Right kidney (tissue), 9 donors: ENCODE data around the gene TMEM235.

Experiments used
- DNase-seq: peaks from one replicate; pipeline ENCODE4 v3.0.0-alpha.2; 2016
- long read RNA-seq, 8 donors: transcript quantifications; one replicate each; lab custom pipeline, GENCODE V29; 2026

Gene TMEM235
- long read RNA-seq, donor 1 = 0 reads
- long read RNA-seq, donor 2 = 0 reads
- long read RNA-seq, donor 3 = 0 reads
- long read RNA-seq, donor 4 = 0 reads
- long read RNA-seq, donor 5 = 0 reads
- long read RNA-seq, donor 6 = 0 reads
- long read RNA-seq, donor 7 = 0 reads
- long read RNA-seq, donor 8 = 0 reads

DNA sequence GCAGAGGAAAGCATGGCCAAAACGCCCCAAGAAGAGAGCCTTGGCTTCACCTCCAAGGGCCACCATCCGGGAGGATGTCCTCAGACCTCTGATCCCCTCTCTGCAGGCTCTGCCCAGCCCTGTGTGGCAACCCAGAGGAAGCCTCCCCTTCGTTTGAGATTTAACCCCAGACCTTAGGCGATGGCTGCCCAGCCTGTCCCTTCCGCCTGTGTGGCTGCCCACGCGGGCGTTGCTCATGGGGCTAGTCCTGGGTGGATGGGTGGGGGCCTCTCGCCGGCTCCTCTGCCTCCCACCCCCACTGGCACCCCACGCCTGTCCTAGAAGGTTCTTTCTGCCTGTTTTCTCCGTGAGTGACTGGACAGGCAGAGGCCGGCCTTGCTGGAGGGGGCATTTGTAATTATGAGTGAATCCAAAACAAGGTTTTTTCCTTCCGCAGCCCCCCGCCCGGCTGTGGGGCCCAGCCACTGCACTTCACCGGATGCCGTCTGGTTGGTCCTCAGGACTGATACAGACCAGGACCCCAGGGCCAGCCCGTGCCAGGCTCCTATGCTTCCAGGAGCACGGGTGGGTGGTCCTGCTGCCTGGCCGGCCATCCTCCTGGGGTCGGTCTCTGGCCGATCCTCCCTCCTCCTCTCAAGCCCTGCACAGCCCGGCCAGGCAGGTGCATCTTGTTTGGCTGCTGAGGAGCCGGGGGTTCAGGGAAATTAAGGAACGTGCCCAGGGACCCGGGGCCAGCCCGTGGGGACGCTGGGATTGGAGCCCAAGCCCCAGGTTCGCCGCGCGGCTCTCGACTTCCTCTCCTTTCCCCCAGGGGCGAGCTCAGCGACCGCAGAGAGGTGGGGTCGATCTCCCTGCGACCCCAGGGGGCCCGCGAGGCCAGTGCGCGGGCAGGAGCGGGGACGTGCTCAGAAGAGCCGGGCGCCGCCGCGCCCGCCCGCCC, at the start of gene TMEM235:
Gene TMEM235, plus strand, starts transcription at position 636 of the 940 bp plus-strand sequence. CDS start 393 bp downstream, outside the sequence.
- DNase-seq = no peak

DNA sequence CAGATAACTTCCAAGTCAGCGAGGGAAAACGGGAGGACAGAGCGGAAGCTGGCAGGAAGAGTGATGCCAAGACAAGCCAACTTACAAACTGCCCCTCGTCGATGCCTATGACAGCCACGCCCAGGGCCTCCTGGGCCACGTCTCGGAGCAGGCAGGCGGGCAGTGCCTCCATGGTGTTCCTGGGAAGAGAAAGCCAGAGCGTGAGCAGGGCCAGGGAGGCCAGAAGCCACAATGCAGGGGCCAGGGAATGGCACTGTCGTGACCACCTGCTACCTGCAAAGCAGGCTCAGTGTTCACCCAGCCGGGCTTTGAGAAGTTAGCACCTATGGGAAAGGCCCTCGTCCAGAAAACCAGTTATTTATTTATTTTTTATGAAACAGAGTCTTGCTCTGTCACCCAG, 48.9 kb upstream of the TMEM235 start:
- no peak for DNase-seq

DNA sequence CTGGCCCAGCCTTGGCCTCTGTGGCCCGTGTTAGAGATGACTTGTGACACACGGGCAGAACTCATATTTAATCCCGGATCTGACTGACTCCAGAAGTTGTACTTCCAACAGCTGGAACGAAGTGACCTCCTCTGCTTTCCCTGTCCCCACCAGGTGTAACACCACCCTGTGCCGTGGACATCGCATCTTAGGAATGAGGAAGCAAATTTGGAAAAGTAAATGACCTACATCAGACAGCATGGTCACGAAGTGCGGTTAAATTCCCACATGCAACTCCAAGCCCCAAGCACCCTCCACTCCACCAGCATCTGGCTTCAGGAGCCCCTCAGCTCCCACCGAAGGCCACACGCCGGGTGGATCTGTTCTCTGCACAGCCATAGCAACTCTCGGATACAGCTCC, 47.5 kb upstream of the TMEM235 start:
- DNase-seq = no peak

DNA sequence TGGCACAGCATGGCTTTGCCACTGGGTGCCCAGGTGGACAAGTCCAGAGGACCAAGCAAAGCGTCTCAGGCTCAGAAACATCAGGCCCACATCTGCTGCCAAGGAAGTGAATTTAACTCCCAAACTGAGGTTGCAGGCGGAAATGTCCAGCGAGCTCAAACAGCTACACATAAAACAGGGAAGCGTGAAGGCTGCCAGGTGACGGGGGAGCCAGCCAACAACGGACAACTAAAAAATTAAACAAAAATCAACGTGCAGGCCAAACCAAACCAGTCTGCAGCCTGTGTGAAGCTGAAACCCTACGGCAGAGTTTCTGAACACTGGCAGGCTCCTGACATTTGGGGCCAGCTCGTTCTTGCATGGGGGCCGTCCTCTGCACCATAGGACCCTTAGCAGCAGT, 47.1 kb upstream of the TMEM235 start:
- DNase-seq = no peak

DNA sequence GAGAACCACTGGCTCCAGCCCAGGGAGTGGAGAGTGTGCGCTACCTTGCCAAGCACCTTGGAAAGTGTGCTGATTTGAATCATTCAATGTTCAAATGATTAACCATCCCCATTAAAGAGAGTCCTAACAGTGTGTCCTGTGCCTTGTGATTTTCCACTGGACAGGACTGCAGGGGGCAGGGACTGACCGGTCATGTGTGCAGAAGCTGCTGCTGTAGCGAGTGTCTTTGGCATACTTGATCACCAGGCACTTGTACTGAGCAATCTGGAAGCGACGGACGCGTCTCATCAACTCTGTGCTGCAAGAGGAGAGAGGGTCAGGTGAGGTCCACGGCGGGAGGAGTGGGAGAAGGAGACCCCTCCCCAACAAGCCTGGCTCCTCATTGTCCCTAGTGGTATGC, 46.6 kb upstream of the TMEM235 start:
- DNase-seq = no peak

DNA sequence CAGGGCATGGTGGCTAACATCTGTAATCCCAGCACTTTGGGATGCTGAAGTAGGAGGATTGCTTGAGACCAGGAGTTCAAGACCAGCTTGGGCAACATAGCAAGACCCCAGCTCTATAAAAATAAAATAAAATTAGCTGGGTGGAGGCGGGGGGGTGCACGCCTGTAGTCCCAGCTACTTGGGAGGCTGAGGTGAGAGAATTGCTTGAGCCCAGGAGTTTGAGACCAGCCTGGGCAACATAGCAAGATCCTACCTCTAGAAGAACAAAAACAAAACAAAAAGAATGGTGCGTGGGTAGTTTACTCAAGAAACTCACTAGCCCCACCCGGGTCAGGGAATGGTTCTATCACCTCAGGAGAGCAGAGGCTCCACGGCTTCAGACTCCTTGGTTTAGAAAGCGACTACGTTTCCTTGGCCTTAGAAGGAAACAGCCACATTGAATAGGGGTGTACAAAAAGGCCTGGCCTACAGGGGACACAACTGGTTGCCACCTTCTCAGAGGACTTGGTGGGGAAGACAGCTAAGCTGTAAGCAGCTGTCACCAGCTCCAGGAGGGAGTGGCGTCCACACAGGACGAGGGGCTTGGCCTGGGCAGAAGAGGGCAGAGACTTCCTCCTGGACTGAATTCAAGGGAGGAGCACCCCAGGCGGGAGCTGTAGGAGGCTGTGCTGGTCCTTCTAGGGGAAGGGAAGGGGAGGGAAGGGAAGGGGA, 45.3 kb upstream of the TMEM235 start:
- DNase-seq = no peak

DNA sequence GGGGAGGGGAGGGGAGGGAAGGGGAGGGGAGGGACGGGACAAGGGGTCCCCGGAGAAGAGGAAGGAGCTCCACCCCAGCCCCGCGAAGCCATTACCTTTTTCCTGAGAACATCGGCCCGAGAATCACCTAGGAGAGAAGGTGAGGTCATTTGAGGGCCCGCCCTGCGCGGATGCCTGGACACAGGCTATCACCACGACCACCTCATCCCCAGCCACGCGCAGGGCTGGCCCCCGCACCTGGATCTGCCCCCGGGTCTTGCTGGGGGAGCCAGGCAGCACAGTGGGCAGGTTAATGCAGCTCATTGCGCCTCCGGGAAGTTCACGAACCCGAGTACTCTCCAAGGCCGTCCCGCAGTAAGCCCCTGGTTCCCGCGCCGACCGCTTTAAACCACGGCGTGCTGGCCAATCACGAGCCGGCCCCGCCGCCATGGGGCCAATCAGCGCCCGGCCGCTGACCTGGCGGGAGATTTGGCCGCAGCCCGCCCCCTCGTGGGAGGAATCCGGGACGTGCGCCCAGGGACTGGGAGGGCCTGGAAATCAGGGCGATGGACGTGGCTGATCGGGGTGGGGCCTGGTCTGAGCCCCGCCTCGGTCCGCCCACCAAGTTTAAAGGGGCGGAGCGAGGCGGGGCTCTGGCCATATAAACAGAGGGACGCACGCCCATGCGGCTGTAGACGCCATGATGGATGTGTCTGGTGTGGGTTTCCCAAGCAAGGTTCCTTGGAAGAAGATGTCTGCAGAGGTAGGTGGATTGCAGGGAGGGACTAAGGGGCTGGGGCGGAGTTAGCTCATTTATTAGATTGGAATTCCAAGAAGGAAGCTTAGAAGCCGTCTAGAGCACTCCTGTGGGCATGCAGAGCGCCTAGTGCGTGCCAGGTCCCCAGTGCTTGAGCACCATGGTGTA, 44.5 kb upstream of the TMEM235 start, which contains the start of the genes AFMID and TK1:
Gene AFMID, plus strand, starts transcription at position 671 of the 904 bp plus-strand sequence. Its CDS starts 9 bp downstream, at position 680.
Gene TK1, minus strand, starts transcription at position 361 of the 904 bp plus-strand sequence. Its CDS starts 58 bp downstream, at position 303.
- peak; percentile 96 for DNase-seq

DNA sequence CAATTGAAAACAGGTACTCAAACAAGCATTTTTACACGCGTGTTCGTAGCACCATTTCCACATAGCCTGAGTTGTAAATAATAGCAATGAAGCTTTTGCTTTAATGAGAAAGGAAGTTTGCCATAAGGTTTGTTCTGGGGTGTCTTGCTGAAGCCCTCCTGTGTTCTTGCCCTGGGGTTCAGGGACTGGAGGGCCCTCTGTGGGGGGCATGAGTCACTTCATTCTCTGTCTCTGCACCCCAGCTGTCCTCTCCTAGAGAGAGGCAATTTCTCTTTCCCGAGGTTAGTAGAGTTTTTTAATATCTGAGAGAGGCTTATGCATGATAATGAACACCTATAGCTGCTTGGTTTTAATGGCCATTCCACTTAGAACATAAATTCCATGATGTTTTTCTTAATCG, 34.7 kb upstream of the TMEM235 start:
- no peak for DNase-seq

DNA sequence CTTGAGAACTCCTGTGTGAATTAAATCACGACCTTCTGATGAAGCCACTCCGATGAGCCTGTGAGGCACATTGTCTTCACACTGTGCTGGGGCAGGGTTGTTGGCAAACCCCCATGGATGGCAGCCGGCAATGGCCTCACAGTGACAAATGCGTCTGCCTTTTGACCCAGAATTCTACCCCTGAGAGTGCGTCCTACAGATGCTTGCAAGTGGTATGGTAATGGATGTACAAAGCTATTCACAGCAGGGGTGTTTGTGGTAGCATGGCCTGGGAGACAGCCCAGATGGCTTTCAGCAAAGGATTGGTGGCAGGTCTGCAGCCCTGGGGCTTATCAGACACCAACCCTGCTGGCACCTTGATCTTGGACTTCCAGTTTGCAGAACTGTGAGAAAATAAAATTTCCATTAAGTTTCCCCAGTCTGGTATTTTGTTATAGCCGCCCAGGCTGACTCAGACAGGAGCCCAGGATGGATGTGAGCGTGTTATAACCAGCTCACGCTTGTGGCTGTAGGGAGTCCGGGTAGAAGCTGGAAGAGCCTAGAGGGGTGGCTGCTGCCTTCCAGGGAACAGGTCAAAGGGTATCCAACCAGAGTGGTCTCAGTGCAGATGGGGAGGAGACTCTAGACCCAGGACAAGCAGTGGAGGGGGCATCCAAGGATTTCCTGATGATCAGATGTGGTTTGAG, 34.1 kb upstream of the TMEM235 start:
- DNase-seq = no peak

DNA sequence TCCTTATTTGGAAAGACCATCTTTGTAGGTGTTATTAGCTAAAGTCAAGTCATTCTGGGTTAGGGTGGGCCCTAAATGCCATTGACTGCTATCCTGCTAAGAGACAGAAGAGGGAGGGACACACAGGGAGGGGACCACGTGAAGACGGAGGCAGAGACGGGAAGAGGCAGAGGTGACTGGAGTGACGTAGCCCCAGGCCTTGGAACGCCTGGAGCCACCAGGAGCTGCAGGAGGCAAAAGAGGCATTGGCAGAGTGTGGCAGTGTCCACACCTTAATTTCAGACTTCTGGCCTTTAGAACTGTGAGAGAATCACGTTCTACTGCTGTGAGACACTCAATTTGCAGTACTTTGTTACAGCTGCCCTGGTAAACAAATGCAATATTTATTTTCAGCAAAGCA, 31.0 kb upstream of the TMEM235 start:
- no peak for DNase-seq

DNA sequence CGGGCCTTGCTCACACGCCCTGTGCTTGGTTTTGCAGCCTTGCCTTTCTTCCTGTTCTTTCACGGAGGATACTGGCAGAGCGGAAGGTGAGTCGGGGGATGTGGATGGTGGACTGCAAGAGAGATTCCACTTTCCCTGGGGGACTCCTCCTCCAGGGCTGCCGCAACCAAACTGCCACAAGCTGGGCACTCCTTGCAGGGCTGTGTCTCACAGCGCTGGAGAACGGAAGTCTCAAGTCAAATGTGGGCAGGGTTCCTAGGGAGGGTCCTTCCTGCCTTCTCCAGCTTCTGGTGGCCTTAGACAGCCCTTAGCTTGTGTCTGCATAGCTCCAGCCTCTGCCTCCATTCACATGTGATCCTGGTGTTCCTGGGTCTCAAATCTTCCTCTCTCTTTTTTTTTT, 28.8 kb upstream of the TMEM235 start:
- no peak for DNase-seq

DNA sequence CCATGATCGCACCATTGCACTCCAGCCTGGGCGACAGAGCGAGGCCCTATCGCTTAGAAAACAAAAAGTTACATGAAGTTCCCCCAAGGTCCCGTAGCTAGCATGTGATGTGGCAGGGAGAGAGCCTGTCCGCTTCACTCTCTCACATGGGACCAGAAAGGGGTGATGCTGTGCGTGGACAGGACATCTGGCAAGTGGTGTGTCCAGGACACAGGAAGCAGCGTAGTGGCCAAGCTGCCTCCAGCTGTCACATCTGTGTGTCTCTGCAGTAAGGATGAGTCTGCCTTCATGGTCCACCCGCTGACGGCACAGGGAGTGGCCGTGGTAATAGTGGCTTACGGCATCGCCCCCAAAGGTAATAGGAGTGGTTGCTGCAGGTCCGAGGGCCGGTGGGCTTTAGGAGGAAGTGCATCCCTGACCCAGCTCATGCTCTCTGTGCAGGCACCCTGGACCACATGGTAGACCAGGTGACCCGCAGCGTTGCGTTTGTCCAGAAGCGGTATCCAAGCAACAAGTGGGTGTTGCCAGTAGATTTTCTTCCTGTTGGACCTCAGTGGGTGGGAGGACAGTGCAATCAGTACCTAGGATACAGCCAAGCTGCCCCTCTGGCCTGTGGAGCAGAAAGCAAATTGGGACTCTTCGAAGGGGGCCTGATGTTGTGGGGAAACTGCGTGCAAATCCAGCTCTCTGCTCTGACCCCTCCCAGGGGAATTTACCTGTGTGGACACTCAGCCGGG, 26.9 kb upstream of the TMEM235 start:
- no peak for DNase-seq

DNA sequence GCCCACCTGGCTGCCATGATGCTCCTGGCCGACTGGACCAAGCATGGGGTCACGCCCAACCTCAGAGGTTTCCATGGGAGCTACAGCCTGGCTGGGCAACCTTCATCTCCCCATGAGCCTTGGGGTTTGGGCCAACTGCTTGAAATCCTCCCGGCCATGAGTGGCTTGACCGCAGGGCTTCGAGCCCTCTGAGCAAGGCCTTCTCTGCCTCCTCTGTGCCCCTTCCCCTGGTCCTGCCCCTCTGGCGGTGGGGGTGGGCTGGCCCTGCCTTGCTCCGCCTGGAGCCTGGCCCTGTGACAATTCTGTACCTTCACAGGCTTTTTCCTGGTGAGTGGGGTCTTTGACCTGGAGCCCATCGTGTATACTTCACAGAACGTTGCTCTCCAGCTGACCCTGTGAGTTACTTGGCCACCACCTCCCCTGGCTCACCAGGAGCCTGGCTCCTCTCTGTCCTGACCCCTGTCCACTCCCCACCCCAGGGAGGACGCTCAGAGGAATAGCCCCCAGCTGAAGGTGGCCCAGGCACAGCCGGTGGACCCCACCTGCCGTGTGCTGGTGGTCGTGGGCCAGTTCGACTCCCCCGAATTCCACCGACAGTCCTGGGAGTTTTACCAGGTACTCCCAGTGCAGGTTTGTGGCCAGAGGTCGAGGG, 26.2 kb upstream of the TMEM235 start:
- no peak for DNase-seq

DNA sequence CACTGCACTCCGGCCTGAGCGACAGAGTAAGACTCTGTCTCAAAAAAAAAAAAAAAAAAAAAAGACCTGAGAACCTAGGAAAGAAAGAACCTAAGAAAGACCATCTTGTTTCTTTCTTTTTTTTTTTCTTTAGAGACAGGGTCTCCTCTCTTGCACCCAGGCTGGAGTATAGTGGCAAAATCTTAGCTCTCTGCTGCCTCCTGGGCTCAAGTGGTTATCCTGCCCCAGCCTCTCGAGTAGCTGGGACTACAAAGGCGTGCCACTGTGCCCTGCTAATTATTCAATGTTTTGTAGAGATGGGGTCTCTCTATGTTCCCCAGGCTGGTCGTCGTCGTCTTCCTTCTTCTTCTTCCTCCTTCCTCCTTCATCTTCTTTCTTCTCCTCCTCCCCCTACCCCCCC, 25.1 kb upstream of the TMEM235 start:
- no peak for DNase-seq

DNA sequence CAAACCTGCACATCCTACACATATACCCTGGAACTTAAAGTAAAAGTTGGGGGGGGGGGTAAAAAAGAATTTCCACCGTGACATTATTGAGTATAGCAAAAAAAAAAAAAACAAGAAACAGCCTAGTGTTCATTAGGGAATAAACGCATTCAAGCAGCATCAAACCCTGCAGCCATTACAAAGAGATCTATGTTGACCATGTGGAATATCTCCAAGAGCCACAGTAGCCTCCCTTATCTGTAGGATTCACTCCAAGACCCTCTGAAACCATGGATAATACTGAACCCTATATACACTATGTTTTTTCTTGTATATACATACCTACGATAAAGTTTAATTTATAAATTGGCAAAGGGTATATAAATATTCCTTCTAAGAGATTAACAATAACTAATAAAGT, 22.9 kb upstream of the TMEM235 start:
- no peak for DNase-seq

DNA sequence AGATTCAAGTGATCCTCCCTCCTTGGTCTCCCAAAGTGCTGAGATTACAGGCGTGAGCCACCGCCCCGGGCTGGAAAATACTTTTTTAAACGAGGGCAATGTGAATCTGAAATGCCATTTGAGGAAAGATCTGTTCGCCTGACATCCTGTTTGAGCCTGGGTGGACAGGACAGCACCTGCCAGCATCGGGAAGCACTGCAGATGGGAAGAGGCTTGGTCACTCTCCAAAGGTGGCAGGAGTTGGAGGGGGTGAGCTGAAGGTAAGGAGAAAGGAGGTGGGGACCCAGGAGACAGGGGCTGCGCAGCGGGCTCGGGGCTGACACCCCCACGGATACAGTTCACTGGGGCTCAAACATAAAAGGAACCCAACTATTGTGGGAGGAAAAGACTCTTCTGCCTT, 21.3 kb upstream of the TMEM235 start:
- DNase-seq = no peak

DNA sequence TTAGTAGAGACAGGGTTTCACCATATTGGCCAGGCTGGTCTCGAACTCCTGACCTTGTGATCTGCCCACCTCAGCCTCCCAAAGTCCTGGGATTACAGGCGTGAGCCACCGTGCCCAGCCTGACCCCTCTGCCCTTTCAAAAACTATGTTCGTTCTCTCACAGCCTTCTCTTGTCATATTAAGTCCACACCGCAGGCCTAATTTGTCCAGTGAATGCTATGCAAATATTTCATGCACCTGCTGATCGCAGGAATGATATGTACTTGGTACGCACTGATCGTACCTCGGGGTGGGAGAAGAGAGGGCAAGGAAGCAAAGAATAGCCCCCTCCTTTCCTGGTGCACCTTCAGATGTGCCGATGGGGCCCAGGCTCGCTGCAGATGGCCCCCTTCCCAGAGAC, 20.4 kb upstream of the TMEM235 start:
- no peak for DNase-seq

DNA sequence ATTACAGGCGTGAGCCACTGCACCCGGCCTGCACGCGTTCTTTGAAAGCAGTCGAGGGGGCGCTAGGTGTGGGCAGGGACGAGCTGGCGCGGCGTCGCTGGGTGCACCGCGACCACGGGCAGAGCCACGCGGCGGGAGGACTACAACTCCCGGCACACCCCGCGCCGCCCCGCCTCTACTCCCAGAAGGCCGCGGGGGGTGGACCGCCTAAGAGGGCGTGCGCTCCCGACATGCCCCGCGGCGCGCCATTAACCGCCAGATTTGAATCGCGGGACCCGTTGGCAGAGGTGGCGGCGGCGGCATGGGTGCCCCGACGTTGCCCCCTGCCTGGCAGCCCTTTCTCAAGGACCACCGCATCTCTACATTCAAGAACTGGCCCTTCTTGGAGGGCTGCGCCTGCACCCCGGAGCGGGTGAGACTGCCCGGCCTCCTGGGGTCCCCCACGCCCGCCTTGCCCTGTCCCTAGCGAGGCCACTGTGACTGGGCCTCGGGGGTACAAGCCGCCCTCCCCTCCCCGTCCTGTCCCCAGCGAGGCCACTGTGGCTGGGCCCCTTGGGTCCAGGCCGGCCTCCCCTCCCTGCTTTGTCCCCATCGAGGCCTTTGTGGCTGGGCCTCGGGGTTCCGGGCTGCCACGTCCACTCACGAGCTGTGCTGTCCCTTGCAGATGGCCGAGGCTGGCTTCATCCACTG, 17.3 kb upstream of the TMEM235 start, which contains the start of gene BIRC5:
Gene BIRC5, plus strand, starts transcription at position 238 of the 690 bp plus-strand sequence. Its CDS starts 64 bp downstream, at position 302.
- DNase-seq = peak; percentile 81

DNA sequence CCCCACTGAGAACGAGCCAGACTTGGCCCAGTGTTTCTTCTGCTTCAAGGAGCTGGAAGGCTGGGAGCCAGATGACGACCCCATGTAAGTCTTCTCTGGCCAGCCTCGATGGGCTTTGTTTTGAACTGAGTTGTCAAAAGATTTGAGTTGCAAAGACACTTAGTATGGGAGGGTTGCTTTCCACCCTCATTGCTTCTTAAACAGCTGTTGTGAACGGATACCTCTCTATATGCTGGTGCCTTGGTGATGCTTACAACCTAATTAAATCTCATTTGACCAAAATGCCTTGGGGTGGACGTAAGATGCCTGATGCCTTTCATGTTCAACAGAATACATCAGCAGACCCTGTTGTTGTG, 16.7 kb upstream of the TMEM235 start:
- no peak for DNase-seq
